Astrocyte of the hippocampus (primary cell): ENCODE results near the gene PRDM16.

Experiments used
- DNase-seq: peaks from one replicate; pipeline ENCODE4 v3.0.0; 2011; ENCODE audit warnings: low read depth, low spot score

Gene PRDM16

DNA sequence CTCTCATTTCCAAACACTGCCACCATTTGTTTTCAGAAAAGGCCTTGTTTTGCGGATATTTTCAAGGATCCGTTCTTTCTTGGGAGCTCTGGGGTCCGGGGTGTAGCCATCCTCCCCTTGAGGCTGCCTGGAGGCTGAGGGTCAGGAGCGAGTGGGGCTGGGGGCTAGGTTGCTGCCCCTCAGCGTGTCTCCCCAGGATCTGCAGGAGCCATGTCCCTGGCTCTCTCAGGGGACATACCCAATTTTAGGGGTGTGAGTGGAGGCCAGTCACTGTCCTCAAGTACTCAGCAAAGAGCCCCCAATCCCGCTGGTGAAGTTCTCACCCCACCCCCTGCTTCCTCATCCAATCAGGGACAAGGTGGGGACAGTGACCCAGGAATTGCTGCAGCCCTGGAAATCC lies 15.0 kb upstream of the PRDM16 start:
- no peak for DNase-seq

- DNase-seq: no peak
Observed at GRCh38 chr1:3054474-3054873, 14.5 kb upstream of the PRDM16 start.

- DNase-seq: no peak
Observed at GRCh38 chr1:3055051-3055450, 14.0 kb upstream of the PRDM16 start.

- no peak for DNase-seq
Observed at GRCh38 chr1:3056641-3057040, 12.4 kb upstream of the PRDM16 start.

- DNase-seq: no peak
Observed at GRCh38 chr1:3058263-3059030, 10.6 kb upstream of the PRDM16 start.

GRCh38 chr1:3060127-3060526 lies 8.9 kb upstream of the PRDM16 start:
- DNase-seq: no peak

GRCh38 chr1:3060601-3061551 lies 8.1 kb upstream of the PRDM16 start:
- peak; percentile 66 for DNase-seq

- DNase-seq: no peak
Observed at GRCh38 chr1:3061566-3061965, 7.4 kb upstream of the PRDM16 start.

GRCh38 chr1:3061981-3062615 lies 6.9 kb upstream of the PRDM16 start:
- no peak for DNase-seq

- no peak for DNase-seq
Observed at GRCh38 chr1:3062616-3063378, 6.2 kb upstream of the PRDM16 start.

DNA sequence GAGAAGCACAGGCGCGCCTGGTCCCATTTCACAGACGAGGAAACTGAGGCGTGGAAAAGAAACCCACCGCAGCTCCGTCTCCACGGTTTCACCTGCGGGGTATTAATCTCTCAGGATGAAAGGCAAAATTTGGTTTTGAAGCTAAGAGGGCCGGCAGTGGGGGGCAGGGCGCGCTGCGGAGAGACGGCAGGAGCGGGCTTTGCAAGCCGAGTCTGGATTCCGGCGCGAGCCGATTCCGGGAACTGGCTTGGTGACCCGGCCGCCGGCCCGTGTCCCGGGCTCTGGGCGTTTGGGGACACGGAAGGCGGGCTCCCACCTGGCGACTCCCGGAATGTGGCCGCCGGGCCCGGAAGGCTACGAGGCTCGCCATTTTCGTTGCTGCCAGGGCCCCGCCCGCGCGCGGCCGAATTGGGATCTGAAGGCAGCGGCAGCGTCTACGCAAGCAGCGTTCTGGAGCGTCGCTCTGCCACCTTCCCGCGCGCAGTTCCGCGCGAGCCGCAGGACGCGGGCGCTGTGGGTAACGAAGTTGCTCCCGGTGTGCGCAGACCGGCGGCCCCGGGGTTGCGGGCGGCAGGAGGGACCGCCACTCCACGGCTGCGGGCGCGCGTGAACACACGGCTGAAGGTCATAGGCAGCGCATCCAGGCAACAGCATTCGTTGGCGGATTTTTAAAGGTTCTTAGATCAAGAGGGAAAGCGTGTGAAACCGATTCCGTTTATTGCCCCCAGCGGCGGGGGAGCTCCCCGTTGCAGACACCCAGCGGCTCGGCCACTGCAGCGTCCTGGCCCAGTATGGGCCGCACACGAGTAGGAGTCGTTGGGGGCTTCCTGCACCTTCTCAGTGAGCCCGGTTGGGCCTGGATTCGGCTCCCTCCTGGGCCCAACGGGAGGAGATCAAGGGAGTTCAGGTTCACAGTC lies 5.4 kb upstream of the PRDM16 start:
- no peak for DNase-seq

- DNase-seq: no peak
Observed at GRCh38 chr1:3064296-3064850, 4.6 kb upstream of the PRDM16 start.

DNA sequence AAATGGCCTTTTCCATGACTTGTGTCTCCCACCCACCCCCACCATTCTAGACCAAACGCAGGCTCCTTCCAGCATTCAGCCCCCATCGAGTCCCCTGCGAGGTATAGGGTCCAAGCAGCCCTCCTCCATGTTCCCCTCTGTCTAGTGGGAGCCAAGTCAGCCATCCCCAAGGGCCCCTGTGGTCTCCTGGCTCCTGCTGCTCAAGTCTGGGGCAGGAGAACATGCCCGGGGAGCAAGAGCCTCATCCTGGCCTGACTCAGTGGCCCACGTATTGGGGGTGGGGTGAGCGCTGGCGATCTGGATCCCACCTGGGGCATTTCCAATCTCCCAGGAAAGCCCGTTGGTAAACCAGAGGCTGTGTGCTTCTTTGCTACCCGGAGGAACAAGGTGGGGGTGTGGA lies 4.1 kb upstream of the PRDM16 start:
- no peak for DNase-seq

GRCh38 chr1:3065396-3065795 lies 3.6 kb upstream of the PRDM16 start:
- DNase-seq: no peak

DNA sequence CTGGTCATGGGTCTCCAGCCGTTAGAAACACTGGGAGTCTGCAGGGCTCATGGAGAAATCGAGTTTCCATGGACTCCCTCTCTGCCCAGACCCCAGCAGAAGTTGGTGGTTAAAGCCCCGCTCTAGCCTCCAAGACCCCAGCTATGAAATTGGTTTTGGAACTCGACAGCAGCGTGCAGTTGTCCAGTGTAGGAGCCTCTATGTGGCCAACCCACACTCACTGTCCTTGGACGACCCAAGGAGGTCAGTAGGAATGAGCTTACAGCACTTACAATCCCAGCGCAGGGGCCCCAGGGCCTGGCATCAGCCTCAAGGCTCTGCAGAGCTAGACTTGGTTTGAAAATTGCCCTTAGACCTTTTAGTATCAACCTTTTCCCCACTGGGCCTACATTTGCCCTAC lies 3.2 kb upstream of the PRDM16 start:
- DNase-seq: no peak

DNA sequence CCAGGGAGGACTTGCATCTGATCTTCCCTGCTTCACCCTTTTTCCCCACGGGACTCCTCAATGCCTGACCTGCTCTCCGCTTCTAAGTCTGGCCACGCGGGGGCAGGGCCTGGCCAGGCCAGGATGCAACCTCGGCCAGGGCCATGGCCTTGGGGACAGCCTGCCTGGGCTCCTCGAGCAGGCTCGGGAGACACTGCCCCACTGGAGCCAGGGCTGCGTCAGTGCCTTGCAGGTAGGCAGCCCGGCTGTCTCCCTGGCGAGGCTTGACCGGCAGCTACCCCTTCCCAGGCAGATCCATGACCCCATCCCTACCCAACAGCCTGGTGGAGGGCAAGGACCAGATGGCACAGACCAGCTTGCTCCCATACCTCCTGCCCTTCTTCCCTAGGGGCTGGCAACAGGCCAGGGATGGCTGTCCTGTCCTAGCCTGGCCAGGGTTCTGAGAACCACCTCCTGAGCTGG lies 2.7 kb upstream of the PRDM16 start:
- DNase-seq: peak; percentile 75

GRCh38 chr1:3066826-3067225 lies 2.2 kb upstream of the PRDM16 start:
- no peak for DNase-seq

- peak; percentile 44 for DNase-seq
Observed at GRCh38 chr1:3067301-3067670, 1.7 kb upstream of the PRDM16 start.

DNA sequence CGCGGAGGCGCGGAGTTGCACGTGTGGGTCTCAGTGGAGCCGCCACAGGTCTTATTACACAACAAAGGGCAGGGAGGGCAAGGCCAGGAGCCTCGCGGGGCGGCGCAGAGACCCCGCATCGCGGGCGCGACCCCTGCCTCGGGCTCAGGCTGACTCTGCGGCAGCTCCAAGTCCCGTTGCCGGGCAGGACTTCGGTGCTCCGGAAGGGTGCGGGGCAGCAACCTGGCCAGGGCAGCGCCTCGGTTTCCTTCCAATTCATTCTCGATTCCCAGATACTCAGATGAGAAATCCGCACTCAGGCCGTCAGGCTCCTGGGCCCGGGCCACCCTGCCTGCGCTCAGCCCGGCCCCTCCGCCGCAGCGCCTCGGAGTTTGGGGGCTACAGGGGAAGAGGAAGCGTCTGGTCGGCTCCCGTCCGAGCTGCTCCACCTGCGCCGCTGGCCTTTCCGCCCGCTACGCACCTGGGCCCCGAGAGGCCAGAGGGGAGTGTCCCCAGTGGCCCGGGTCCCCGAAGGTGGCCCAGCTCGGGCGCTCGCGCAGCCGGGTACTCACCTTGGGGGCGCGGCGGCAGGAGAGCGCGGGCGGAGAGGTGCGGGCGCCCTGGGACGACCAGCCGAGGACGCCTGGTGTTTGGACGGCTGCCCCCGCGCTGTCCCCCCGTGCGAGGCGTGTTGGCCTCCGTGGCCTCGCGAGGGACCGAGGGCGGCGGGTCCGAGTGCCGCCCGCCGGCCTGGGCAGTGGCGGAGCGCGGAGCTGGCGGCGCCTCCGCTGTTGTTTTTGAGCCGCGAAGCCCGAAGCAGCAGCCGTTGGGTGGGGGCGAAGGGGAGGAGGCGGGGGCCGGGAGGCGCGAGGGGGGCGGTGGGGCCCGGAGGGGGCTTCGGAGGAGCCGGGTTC lies 1.1 kb upstream of the PRDM16 start:
- DNase-seq: peak; percentile 72
